HG03457 (cell line): ENCODE results near the gene PSMD5.
A peak's percentile ranks its signal among the peaks of the same experiment; 100 is the strongest.
"Not testable (repeated sequence)": the region's sequence is repeated elsewhere in the genome, so short reads cannot be mapped to it uniquely, and the experiment has no call there.

ENCODE experiments used
- ATAC-seq: cut with Tn5 transposase; IDR thresholded peaks from one replicate; pipeline ENCODE4 v1.9.1; 2021; ENCODE audit warnings: moderate number of reproducible peaks; ENCODE audit not compliant: unreplicated experiment

Gene PSMD5

DNA sequence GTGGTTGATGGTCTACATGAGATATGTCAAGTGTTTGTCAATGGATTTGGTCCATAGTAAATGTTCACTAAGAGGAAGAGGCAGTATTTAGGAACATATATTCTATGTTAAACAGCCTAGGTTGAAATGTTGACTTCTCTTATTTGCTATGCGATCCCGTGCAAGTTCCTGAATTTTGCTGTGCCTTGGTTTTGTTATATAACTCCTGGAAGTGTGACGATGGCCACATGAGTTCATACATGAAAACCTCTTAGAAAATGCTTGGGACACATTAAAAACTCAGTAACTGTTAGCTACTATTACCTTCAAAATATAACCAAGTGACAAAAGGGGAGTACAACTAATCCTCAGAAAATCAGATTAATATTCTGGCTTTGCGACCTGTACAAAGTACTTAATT is 27.6 kb downstream of the PSMD5 start:
- ATAC-seq, result no peak

DNA sequence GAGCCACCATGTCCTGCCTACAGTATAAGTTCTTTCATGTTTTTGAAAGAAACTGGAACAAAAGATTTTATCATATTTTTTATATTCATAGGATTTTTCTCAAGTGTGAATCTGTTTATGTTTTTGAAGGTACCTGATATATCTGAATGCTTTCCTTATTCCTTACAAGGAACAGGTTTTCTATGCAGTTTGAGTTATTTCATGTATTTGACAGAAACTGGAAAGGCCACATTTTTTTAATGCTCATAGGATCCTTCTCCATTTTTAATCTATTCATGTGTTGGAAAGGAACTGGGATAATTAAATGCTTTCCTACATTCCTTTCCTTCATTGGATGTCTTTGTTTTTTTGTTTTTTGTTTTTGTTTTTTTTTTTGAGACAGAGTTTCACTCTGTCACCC is 33.8 kb downstream of the PSMD5 start:
- ATAC-seq, result no peak

DNA sequence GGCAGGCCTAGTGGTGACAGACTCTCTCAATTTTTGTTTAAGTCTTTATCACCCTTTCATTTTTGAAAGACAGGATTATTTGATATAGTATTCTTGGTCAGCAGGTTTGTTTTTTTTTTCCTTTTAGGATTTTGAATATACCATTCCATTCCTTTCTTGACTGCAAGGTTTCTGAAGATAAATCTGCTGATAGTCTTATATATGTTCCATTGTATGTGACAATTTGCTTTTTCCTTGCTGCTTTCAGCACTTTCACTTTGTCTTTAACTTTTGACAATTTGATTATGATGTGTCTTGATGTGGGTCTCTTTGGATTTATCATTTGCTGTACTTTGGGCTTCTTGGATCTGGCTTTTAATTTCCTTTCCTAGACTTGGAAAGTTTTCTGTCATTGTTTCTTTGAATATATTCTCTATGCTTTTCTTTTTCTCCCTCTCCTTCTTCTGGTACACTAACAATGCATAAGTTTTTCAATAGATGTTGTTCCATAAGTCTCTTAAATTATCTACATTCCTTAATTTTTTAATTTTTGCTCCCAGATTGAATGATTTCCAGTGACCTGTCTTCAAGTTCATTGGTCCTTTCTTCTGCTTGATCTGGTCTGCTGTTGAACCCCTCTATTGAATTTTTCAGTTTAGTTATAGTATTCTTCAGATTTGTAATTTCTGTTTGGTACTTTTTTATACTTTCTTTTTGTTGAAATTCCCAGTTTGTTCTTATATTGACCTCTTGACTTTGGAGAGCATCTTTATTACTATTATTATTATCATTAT is 34.9 kb downstream of the PSMD5 start:
- ATAC-seq, result no peak

DNA sequence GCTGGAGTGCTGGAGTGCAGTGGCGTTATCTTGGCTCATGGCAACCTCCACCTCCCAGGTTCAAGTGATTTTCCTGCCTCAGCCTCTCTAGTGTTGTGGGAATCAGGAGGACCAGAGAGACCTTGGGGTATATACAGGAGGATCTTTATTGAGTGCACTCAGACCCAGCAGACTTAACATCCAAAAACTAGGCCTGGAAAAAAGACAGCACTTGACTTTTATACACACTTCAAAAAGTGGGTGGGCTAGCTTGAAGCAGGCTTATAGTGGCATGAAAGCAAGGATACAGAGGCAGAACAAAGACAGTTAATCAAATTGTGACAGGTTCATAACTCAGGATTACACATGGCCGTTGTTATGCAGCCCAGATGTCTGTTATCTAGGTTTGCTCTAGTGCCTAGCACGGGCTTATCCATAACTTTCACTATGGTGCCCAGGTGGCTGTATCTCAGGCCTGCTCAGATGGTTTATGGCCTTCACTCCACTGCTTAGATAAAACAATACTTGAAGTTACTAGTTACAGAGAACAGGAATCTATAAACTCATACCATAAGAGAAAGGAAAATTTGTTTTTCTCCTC is 37.8 kb downstream of the PSMD5 start:
- not testable (repeated sequence) for ATAC-seq

GRCh38 chr9:120801441-120801840 is 41.3 kb downstream of the PSMD5 start:
- ATAC-seq, result no peak

DNA sequence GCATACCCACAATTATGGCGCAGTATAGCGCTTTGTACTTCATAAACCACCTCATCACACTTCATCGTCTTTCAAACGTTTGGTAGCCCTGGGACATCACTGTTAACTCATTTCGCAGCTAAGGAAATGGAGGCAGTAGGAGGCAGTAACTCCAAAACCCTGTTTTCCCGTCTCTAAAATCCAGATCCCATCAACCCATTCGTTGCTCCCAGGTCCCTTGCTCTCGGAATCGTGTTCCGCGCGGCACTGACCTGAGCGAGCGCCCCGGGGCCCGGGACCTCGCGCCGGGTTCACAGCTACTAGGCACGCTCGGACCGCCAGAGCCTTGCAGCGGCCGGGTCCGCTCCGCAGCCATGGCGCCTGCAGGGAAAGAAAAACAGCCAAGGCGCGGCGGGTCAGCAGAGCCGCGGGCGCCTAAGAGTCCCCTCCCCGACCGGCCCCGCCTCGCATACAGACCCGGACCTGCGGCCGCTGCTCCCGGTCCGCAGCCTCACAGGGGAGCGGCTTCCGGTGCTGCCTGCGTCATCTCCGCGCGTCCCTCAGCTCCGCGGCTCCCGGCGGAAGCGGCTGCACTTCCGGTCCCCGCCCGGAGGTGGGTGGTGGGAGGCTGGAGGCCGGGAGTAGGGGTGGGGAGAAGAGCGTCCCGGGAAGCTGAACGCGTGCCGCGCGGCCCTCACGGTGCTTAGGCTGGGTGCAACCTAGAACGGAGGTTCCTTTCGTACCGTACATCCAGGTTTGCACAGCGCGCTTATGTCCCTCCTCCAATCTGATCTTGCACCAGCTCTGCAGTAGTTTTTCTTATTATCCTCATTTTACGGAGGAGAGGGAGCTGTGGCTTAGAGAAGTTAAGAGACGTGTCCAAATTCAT is 49.6 kb downstream of the PSMD5 start, which contains the start of gene FBXW2:
Gene FBXW2 (minus strand): TSS at position 519 of the 868 bp plus-strand sequence. CDS start 5,158 bp downstream, outside the sequence.
- peak; percentile 80 for ATAC-seq

- ATAC-seq, result no peak
Measured at GRCh38 chr9:120791161-120791560, 51.6 kb downstream of the PSMD5 start.

- no peak for ATAC-seq
Measured at GRCh38 chr9:120787933-120788332, 54.8 kb downstream of the PSMD5 start.

DNA sequence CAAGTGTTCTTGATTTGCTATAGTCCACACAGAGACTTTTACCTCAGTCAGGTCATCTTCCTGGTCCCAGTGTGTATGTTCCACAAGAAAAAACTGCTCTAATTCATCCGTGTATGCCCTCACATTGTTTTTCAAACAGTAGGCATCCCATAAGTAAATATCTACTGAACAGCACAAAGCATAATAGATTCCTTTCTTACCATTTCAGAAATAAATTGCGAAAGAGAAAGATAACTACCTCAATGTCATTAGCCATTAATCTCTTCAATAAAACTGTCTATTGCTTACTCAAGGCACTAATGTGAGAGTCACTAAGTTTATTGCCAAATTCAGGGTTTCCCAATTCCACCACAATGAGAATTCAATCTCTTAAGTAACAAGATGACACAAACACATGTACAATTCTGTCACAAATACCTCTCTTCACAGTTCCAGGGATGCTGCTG is 59.1 kb downstream of the PSMD5 start:
- ATAC-seq, result no peak

DNA sequence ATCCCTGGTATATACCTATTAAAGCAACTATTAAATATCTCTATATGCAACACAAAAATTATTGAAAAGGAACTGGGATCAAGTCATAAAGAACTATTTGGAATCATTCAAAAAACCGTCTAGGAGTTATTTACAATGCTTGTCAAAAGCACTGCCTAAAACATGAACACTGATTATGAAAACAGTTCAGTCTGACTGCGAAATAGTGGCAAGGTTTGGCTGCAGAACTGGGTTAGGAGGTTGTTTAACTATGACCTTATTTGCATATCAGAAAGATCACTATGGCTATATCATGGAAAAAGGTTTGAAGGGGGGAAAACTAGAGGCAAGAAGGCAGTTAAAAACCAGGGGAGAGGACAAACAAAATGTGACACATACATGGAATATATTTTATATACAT is 61.5 kb downstream of the PSMD5 start:
- no peak for ATAC-seq

DNA sequence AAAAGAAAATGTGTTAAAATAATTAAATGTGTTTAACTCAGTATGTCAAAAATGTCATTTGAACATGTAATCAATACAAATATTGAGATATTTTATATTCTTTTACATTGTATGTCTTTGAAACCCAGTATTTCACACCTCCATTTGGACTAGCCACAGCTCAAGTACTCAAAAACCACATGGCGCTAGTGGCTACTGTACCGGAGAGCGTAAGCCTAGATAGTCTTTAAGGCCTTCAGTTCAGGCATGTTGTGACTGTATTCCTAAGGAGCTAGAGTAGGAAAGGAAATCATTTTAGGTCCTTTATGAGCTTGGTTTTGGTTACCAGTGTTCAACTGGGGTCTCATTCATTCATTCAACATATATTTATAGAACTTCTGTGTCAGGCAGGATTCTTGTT is 62.4 kb downstream of the PSMD5 start:
- ATAC-seq, result no peak

- no peak for ATAC-seq
Measured at GRCh38 chr9:120779227-120779626, 63.5 kb downstream of the PSMD5 start.

DNA sequence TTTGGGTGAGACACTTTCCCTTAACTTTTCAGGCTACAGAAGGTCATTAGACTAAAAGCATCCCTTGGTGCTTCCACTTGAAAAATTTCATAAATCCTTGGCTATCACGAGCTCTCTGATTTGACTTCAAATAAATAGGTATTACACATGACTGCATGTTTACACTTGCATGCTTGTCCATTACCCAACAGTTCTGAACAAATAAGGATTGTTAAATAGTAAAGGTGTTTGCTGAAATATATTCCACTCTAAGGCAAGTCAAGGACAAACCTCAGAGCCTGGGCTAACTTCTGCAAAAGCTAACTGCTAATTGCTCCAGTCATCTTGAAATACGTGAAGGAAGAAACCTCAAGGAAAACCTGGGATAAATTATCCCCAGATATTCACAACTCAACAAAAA is 64.0 kb downstream of the PSMD5 start:
- ATAC-seq, result no peak

GRCh38 chr9:120777229-120777628 is 65.5 kb downstream of the PSMD5 start:
- no peak for ATAC-seq

DNA sequence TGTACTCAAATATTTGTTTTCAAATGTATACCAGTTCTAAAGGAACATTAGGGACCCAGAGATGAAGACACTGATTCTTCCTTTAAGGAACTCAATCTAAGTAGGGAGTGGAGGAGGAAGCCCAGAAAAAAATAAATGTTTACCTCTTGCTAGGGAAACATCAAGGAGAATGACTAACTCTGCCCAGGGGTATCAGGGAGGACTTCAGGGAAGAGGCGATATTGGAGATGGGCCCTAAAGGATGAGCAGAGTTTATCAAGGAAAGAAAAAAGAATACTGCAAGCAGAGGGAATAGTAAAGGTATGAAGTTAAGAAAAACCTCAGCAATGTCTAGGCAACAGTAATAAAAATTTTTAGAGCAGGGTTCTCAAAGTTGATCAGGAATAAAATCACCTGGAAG is 65.9 kb downstream of the PSMD5 start:
- ATAC-seq, result no peak

- no peak for ATAC-seq
Measured at GRCh38 chr9:120775859-120776258, 66.9 kb downstream of the PSMD5 start.

GRCh38 chr9:120774719-120775118 is 68.0 kb downstream of the PSMD5 start:
- no peak for ATAC-seq

DNA sequence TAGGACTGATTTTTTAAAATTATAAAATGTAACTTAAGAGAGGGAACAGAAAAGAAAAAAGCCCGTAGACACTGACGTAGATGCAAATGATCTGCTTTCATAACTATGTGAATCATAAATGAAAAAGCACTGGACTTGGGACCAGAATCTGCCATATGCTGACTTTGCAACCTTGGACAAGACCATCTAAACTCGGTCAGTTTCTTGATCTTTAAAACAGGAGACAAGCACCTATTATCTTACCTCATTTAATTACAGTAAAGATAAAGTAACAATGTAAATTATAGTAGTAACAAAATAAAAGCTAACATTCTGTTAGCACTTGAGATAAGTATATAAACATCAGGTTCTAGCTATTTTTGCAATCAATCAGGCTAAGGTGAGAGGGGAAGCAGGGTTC is 69.5 kb downstream of the PSMD5 start:
- no peak for ATAC-seq

DNA sequence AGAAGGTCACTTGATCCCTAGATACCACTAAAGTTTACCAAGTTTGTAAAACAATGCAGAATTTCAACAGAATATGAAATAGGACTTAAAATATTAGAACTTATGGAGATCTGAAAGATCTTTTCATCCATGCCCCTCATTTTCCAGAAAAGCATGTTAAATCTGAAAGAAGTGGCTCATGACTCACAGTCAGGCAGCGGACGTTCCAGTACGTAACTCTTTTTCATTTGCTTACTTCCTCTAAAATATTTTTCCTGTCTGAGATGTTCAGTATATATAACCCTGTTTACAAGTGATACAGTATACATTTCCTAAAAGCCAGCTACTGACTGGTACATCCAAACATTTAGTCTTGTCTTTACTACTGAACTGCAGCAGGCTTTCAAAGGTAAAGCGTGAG is 71.8 kb downstream of the PSMD5 start:
- no peak for ATAC-seq

- ATAC-seq, result no peak
Measured at GRCh38 chr9:120768886-120769285, 73.8 kb downstream of the PSMD5 start.

- ATAC-seq, result no peak
Measured at GRCh38 chr9:120768247-120768646, 74.5 kb downstream of the PSMD5 start.

GRCh38 chr9:120767451-120767850 is 75.3 kb downstream of the PSMD5 start:
- ATAC-seq, result no peak
